Measurements from ENCODE around the gene CENPE. TPM values are rescaled to one million over a fixed set of nuclear protein-coding genes. Genes with fewer than 3 reads are reported as not detected.

Gene CENPE
- total and polyA plus RNA-seq, 2 of the 8 experiments (the other 6 are each of a cell fraction or from before 2014, with no cell fraction given): 2.1 to 49.0 TPM

- TF ChIP-seq CHD7 (IDR thresholded peaks at IDR 0.05; ENCODE audit: insufficient replicate concordance, low read length) (no peak), JUND (IDR thresholded peaks at IDR 0.05; ENCODE audit: low read length) (no peak), USF2 (IDR thresholded peaks at IDR 0.05; ENCODE audit: low read length) (no peak), ATF3 (IDR thresholded peaks at IDR 0.05; ENCODE audit: insufficient read depth, low read depth, low read length) (no peak), MAX (IDR thresholded peaks at IDR 0.05) (no peak), RXRA (IDR thresholded peaks at IDR 0.05; ENCODE audit: insufficient read depth, low read depth, low read length) (no peak), RAD21 (IDR thresholded peaks at IDR 0.05 in 1 of 2, conservative IDR thresholded peaks at IDR 0.05 in 1 of 2; ENCODE audit: low read depth in 2 of 2, low read length in 2 of 2) (no peak)
Measured at GRCh38 chr4:103171006-103171405, 27.1 kb downstream of the CENPE start (continued).

Measured in H1 (cell line).